ENCODE measurements around the gene ACIN1. TPM values are rescaled to one million over a fixed set of nuclear protein-coding genes. Genes with fewer than 3 reads are reported as not detected.

The ACIN1 gene
- total and polyA plus RNA-seq, 10 donors, result 59.2 to 228 (median 186) TPM

- WGBS, 5 donors, result 86 to 96% (median 92%) methylated on average over 10 of the region's 10 CpGs
- intact Hi-C loops (cut with DNase I; ENCODE audit: low total_unique reads), result no loop called here
- Histone ChIP-seq H3K4me1 (peaks cover 13 to 60% (median 40%) of the 10 kb centered on the region in 6 donors), H3K36me3 (peaks cover 0 to 52% (median 37%) of the 10 kb centered on the region in 6 donors), H3K4me3 (peak overlapping the region in 6 of 8 donors; percentile 65 to 86 (median 74)), H3K9me3 (no peaks in the 10 kb centered on the region), H3K27ac (no peak overlapping the region), H3K27me3 (replicated peaks in 1 of 7) (no peaks in the 10 kb centered on the region)
- no peak for DNase-seq
- TF ChIP-seq CTCF (IDR thresholded peaks at IDR 0.05 in 8 of 11, conservative IDR thresholded peaks at IDR 0.05 in 3 of 11), result no peak
- no peak for TF ChIP-seq POLR2A (IDR thresholded peaks at IDR 0.05)
- no peak for TF ChIP-seq POLR2AphosphoS5 (IDR thresholded peaks at IDR 0.05)
These were observed 61.6 kb downstream of the ACIN1 start for GRCh38 chr14:23033251-23033727.

DNA sequence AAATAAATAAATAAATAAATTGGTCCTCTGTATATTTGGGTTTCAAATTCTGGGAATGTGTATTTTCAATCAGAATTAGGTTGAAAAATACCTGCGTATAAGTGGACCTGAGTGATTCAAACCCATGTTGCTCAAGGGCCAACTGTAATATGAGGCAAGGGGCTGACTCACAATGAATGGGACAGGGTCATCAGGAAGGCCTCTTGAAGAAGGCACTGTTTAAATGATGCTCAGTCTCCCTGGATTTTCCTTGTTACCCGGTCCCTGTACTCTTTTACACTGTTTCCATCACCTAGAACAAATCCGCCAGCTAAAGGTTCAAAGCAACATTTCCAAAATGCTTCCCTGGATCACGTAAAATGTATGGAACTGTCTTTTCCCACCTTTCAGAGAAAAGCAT lies 64.0 kb downstream of the ACIN1 start:
- 92 to 97% (median 96%) methylated on average over 4 of the region's 4 CpGs for WGBS, 5 donors
- intact Hi-C loops (cut with DNase I; ENCODE audit: low total_unique reads), result no loop called here
- Histone ChIP-seq H3K27ac (no peak overlapping the region), H3K9me3 (no peaks in the 10 kb centered on the region), H3K27me3 (replicated peaks in 1 of 7) (no peaks in the 10 kb centered on the region), H3K4me1 (peaks cover 13 to 74% (median 44%) of the 10 kb centered on the region in 6 donors), H3K36me3 (peaks cover 0 to 76% (median 49%) of the 10 kb centered on the region in 6 donors), H3K4me3 (no peak overlapping the region)
- DNase-seq, result no peak
- no peak for TF ChIP-seq POLR2AphosphoS5 (IDR thresholded peaks at IDR 0.05)
- no peak for TF ChIP-seq POLR2A (IDR thresholded peaks at IDR 0.05)
- TF ChIP-seq CTCF (IDR thresholded peaks at IDR 0.05 in 8 of 11, conservative IDR thresholded peaks at IDR 0.05 in 3 of 11), result no peak

DNA sequence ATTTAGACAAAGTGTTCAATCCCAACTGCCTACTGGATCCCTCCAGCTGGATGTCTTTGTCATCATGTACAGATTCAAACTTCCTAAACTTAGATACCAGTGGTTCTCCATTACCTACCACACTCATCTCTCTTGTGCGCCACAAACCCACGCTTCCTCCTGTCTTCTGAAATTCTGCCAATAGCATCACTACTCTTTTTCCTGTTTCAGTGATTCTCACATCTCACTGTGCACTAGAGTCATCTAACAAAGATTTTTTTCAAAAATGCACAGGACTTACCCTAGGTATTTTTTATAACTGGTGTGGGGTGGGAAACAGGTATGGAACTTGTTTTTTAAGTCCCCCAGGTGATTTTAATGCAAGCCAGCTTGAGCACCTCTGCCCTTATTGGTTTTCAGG lies 66.1 kb downstream of the ACIN1 start:
- DNase-seq, result no peak
- no peaks in the 10 kb centered on the region for H3K9me3 ChIP-seq
- H3K4me3 ChIP-seq, result no peak overlapping the region
- H3K4me1 ChIP-seq, result peaks cover 9 to 71% (median 38%) of the 10 kb centered on the region in 6 donors
- 37 to 70% (median 45%) methylated on average over 2 of the region's 2 CpGs for WGBS, 5 donors
- peak overlapping the region in 2 of 8 donors; percentile 17 to 38 for H3K27ac ChIP-seq
- intact Hi-C loops (cut with DNase I; ENCODE audit: low total_unique reads), result no loop called here
- peaks cover 0 to 97% (median 59%) of the 10 kb centered on the region in 6 donors for H3K36me3 ChIP-seq
- H3K27me3 ChIP-seq (replicated peaks in 1 of 7), result no peaks in the 10 kb centered on the region
- no peak for TF ChIP-seq CTCF (IDR thresholded peaks at IDR 0.05 in 8 of 11, conservative IDR thresholded peaks at IDR 0.05 in 3 of 11)
- TF ChIP-seq POLR2A (IDR thresholded peaks at IDR 0.05), result no peak
- TF ChIP-seq POLR2AphosphoS5 (IDR thresholded peaks at IDR 0.05), result no peak

DNA sequence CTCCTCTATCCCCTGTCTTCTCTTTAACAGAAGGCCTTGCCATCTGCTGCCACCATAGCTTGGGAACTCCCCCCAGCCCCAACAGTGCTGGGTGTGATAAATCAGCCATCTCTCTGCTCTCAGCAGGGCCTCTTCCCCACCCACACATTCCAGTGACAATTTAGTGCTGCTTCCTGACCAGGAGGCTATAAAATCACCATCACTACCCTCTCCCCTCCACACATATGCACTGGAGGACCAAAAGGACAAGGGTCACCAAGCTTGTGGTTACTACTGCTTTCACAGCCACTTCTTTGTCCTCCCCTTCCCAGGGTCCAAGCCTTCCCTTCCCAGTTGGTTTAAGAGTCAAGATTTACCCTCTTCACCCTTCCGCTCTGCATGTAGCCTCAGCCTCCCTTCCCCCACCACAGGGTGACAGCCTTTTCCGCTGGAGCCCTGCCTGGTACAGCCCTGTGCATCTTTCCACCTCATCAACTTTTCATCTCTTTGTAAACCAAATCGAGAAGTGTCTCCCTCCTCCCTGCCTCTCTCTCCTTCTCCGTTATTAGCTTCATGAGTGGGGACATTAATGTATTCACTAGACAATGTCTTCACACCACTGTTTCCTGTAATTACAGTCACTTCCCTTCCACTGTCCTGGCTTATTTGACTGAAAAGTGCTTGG lies 69.7 kb downstream of the ACIN1 start:
- Histone ChIP-seq H3K36me3 (peaks cover 0 to 84% (median 35%) of the 10 kb centered on the region in 6 donors), H3K4me3 (no peak overlapping the region), H3K27ac (peak overlapping the region in 3 of 8 donors; percentile 3 to 37 (median 35)), H3K27me3 (replicated peaks in 1 of 7) (no peaks in the 10 kb centered on the region), H3K9me3 (no peaks in the 10 kb centered on the region), H3K4me1 (peaks cover 0 to 55% (median 24%) of the 10 kb centered on the region in 6 donors)
- no peak for TF ChIP-seq CTCF (IDR thresholded peaks at IDR 0.05 in 8 of 11, conservative IDR thresholded peaks at IDR 0.05 in 3 of 11)
- peak in 1 of 3 donors; percentile 12 for TF ChIP-seq POLR2AphosphoS5 (IDR thresholded peaks at IDR 0.05)
- TF ChIP-seq POLR2A (IDR thresholded peaks at IDR 0.05), result no peak
- WGBS, 5 donors, result 62 to 67% (median 62%) methylated on average over 4 of the region's 4 CpGs
- intact Hi-C loops (cut with DNase I; ENCODE audit: low total_unique reads), result no loop called here
- no peak for DNase-seq

All from spleen (tissue), 11 donors.